HEK293 (cell line): ENCODE measurements around the gene DSC1.

Source experiments
- BCL11A ChIP-seq: fragments of 450-650 bp; formaldehyde crosslinking; IDR thresholded peaks from 2 replicates; pipeline ENCODE4 v1.5.1; 2016; ENCODE audit warnings: low read depth, missing biosample characterization, missing genetic modification characterization
- GLI4 ChIP-seq: fragments of 450-650 bp; formaldehyde crosslinking; IDR thresholded peaks from 2 replicates; pipeline ENCODE4 v1.5.1; 2016; ENCODE audit warnings: missing biosample characterization, missing genetic modification characterization
- ZBTB21 ChIP-seq: fragments of 450-650 bp; formaldehyde crosslinking; IDR thresholded peaks from 2 replicates; pipeline ENCODE4 v1.5.1; 2017; ENCODE audit warnings: missing biosample characterization, missing genetic modification characterization
- ZNF175 ChIP-seq: fragments of 450-650 bp; formaldehyde crosslinking; IDR thresholded peaks from 2 replicates; pipeline ENCODE4 v1.5.1; 2016; ENCODE audit warnings: missing biosample characterization, missing genetic modification characterization
- ZNF311 ChIP-seq: fragments of 450-650 bp; formaldehyde crosslinking; IDR thresholded peaks from 2 replicates; pipeline ENCODE4 v1.5.1; 2017; ENCODE audit warnings: missing biosample characterization, missing genetic modification characterization, borderline replicate concordance
- ZNF324 ChIP-seq: fragments of 450-650 bp; formaldehyde crosslinking; IDR thresholded peaks from 2 replicates; pipeline ENCODE4 v1.5.1; 2016; ENCODE audit warnings: missing biosample characterization, missing genetic modification characterization
- ZNF354C ChIP-seq: fragments of 450-650 bp; formaldehyde crosslinking; IDR thresholded peaks from 2 replicates; pipeline ENCODE4 v1.5.1; 2016; ENCODE audit warnings: missing biosample characterization, missing genetic modification characterization, low read depth, borderline replicate concordance
- ZNF830 ChIP-seq: fragments of 450-650 bp; IDR thresholded peaks from 2 replicates; pipeline ENCODE4 v1.5.0; 2018; ENCODE audit warnings: missing biosample characterization, missing genetic modification characterization, low read depth, mild to moderate bottlenecking, moderate library complexity
- TF ChIP-seq, protein P1 (sequence below): sonication (generic); formaldehyde crosslinking; IDR thresholded peaks from 2 replicates; pipeline ENCODE4 v1.8.1; 2022; ENCODE audit warnings: mild to moderate bottlenecking, moderate library complexity, missing genetic modification reagents
- TF ChIP-seq, protein P2 (sequence below): fragments of 450-650 bp; formaldehyde crosslinking; IDR thresholded peaks from 2 replicates; pipeline ENCODE4 v1.5.1; 2016; ENCODE audit warnings: missing biosample characterization, missing genetic modification characterization
- TF ChIP-seq, protein P3 (sequence below): fragments of 450-650 bp; formaldehyde crosslinking; IDR thresholded peaks from 2 replicates; pipeline ENCODE4 v1.5.1; 2016; ENCODE audit warnings: missing biosample characterization, missing genetic modification characterization
- TF ChIP-seq, protein P4 (sequence below): fragments of 450-650 bp; formaldehyde crosslinking; optimal IDR thresholded peaks from 2 replicates; pipeline ENCODE3; 2016; ENCODE audit warnings: missing biosample characterization, mild to moderate bottlenecking, missing genetic modification characterization

DNA sequence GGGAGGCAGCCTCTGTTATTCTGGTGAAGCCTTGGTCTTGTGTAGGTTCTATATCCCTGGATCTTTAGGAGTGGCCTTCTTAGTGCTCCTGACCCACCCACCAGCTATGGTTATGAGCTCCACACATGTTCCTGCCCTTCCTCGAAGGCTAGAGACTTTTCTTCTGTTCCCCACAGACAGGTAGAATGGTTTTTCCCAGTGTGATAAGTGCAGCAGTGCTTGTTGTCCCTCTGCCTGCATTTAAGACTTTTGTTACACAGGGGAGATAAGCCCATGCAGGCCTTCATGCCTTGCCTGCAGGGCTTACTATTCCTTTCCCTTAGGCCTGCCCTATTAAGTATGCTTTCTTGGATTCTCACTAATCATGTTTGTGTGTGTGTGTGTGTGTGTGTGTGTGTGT lies 48.4 kb upstream of the DSC1 start:
- TF ChIP-seq GLI4 (tag by site-specific recombination): no peak
- TF ChIP-seq ZNF175 (tag by site-specific recombination): no peak
- no peak for TF ChIP-seq BCL11A (tag by site-specific recombination)
- TF ChIP-seq ZNF830 (tag by site-specific recombination): no peak
- TF ChIP-seq, protein P1, sequence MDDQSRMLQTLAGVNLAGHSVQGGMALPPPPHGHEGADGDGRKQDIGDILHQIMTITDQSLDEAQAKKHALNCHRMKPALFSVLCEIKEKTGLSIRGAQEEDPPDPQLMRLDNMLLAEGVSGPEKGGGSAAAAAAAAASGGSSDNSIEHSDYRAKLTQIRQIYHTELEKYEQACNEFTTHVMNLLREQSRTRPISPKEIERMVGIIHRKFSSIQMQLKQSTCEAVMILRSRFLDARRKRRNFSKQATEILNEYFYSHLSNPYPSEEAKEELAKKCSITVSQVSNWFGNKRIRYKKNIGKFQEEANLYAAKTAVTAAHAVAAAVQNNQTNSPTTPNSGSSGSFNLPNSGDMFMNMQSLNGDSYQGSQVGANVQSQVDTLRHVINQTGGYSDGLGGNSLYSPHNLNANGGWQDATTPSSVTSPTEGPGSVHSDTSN (CRISPR knock-in tag): no peak
- TF ChIP-seq, protein P2, sequence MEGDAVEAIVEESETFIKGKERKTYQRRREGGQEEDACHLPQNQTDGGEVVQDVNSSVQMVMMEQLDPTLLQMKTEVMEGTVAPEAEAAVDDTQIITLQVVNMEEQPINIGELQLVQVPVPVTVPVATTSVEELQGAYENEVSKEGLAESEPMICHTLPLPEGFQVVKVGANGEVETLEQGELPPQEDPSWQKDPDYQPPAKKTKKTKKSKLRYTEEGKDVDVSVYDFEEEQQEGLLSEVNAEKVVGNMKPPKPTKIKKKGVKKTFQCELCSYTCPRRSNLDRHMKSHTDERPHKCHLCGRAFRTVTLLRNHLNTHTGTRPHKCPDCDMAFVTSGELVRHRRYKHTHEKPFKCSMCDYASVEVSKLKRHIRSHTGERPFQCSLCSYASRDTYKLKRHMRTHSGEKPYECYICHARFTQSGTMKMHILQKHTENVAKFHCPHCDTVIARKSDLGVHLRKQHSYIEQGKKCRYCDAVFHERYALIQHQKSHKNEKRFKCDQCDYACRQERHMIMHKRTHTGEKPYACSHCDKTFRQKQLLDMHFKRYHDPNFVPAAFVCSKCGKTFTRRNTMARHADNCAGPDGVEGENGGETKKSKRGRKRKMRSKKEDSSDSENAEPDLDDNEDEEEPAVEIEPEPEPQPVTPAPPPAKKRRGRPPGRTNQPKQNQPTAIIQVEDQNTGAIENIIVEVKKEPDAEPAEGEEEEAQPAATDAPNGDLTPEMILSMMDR: no peak
- TF ChIP-seq, protein P3, sequence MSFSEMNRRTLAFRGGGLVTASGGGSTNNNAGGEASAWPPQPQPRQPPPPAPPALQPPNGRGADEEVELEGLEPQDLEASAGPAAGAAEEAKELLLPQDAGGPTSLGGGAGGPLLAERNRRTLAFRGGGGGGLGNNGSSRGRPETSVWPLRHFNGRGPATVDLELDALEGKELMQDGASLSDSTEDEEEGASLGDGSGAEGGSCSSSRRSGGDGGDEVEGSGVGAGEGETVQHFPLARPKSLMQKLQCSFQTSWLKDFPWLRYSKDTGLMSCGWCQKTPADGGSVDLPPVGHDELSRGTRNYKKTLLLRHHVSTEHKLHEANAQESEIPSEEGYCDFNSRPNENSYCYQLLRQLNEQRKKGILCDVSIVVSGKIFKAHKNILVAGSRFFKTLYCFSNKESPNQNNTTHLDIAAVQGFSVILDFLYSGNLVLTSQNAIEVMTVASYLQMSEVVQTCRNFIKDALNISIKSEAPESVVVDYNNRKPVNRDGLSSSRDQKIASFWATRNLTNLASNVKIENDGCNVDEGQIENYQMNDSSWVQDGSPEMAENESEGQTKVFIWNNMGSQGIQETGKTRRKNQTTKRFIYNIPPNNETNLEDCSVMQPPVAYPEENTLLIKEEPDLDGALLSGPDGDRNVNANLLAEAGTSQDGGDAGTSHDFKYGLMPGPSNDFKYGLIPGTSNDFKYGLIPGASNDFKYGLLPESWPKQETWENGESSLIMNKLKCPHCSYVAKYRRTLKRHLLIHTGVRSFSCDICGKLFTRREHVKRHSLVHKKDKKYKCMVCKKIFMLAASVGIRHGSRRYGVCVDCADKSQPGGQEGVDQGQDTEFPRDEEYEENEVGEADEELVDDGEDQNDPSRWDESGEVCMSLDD: no peak
- TF ChIP-seq ZNF324 (tag by site-specific recombination): no peak
- TF ChIP-seq, protein P4, sequence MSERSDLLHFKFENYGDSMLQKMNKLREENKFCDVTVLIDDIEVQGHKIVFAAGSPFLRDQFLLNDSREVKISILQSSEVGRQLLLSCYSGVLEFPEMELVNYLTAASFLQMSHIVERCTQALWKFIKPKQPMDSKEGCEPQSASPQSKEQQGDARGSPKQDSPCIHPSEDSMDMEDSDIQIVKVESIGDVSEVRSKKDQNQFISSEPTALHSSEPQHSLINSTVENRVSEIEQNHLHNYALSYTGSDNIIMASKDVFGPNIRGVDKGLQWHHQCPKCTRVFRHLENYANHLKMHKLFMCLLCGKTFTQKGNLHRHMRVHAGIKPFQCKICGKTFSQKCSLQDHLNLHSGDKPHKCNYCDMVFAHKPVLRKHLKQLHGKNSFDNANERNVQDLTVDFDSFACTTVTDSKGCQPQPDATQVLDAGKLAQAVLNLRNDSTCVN: no peak
- TF ChIP-seq ZNF311: no peak
- TF ChIP-seq ZNF354C (tag by site-specific recombination): no peak
- TF ChIP-seq ZBTB21 (tag by site-specific recombination): no peak
